Activated B cell treated with CpG ODN at 0.5 μM for 24 hours (primary cell): Measurements from ENCODE around the gene JADE1. TPM values are rescaled to one million over a fixed set of nuclear protein-coding genes. Genes with fewer than 3 reads are reported as not detected.

ENCODE experiments used
- ATAC-seq: fragments of 200-7000 bp; cut with Tn5 transposase; one replicate; pipeline ENCODE4 v1.10.0; 2021; ENCODE audit warnings: low read depth, mild to moderate bottlenecking, moderate library complexity
- CTCF ChIA-PET: fragments of 350-600 bp; sonication (Branson Sonifier 250); formaldehyde crosslinking; loops from one replicate; lab custom pipeline; 2021; ENCODE audit warnings: antibody characterized with exemption; lab: Charles Lee
- POLR2A ChIA-PET: fragments of 350-600 bp; sonication (Branson Sonifier 250); formaldehyde crosslinking; loops from one replicate; lab custom pipeline; 2021; ENCODE audit warnings: antibody characterized with exemption; lab: Charles Lee
- DNase-seq: peaks from one replicate; pipeline ENCODE4 v3.0.0; 2022
- H3K27ac Mint-ChIP-seq: one replicate; pipeline ENCODE4 v1.8.0; 2020; ENCODE audit warnings: mixed read lengths
- H3K27me3 Mint-ChIP-seq: one replicate; pipeline ENCODE4 v1.8.0; 2021; ENCODE audit warnings: mixed read lengths
- H3K36me3 Mint-ChIP-seq: one replicate; pipeline ENCODE4 v1.8.0; 2021; ENCODE audit warnings: low read depth, mixed read lengths
- H3K4me1 Mint-ChIP-seq: one replicate; pipeline ENCODE4 v1.8.0; 2021; ENCODE audit warnings: mixed read lengths
- H3K4me3 Mint-ChIP-seq: one replicate; pipeline ENCODE4 v1.8.0; 2020; ENCODE audit warnings: mild to moderate bottlenecking, mixed read lengths
- H3K9me3 Mint-ChIP-seq: one replicate; pipeline ENCODE4 v1.8.0; 2020; ENCODE audit warnings: mixed read lengths
- CTCF ChIP-seq: fragments of 200-600 bp; IDR thresholded peaks from one replicate; pipeline ENCODE4 v1.8.0; 2022; ENCODE audit warnings: antibody characterized with exemption, mild to moderate bottlenecking
- intact Hi-C: fragments of 100-400 bp; cut with micrococcal nuclease; formaldehyde crosslinking; loops from one replicate; pipeline ENCODE4 v1.15.1; 2024
- total RNA-seq: library from RNA; stranded (reverse); gene quantifications from 2 replicates; pipeline ENCODE4 v1.2.3, GENCODE V29; 2022

JADE1 gene
- total RNA-seq, 1 donor from 2014 or later: 29.2 TPM

GRCh38 chr4:128913228-128913627 lies 103.7 kb downstream of the JADE1 start:
- no peak for ATAC-seq
- H3K4me1 Mint-ChIP-seq: peaks cover 20% of the 10 kb centered on the region
- H3K4me3 Mint-ChIP-seq: no peak overlapping the region
- intact Hi-C loops: no loop called here
- POLR2A ChIA-PET: no interaction called here
- DNase-seq: no peak
- no peak overlapping the region for H3K27ac Mint-ChIP-seq
- CTCF ChIA-PET: no interaction called here
- no peaks in the 10 kb centered on the region for H3K36me3 Mint-ChIP-seq
- no peaks in the 10 kb centered on the region for H3K9me3 Mint-ChIP-seq
- H3K27me3 Mint-ChIP-seq: no peaks in the 10 kb centered on the region
- TF ChIP-seq CTCF: no peak

DNA sequence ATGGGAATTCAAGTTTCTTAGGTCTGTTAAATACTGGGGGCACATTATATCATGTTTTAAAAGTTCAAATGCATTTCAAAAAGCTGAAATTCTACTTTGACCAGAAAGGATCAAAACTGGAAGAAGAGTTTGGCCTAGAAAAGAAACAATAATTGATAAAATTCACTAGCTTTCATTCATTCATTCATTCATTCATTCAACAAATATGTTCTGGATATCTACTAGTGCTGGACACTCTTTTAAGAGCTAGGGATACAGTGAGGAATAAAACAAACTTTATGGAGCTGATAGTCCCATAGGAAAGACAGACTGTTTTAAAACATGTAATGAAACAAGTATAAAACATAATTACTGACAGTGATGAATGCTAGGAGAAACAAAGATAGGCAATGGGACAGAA lies 106.0 kb downstream of the JADE1 start:
- Mint-ChIP-seq H3K27ac (no peak overlapping the region), H3K4me1 (peaks cover 23% of the 10 kb centered on the region), H3K9me3 (no peaks in the 10 kb centered on the region), H3K27me3 (no peaks in the 10 kb centered on the region), H3K4me3 (no peak overlapping the region), H3K36me3 (no peaks in the 10 kb centered on the region)
- intact Hi-C loops: loop anchor here (5.0 kb wide), 1 partner anchor 103 kb away; no protein-coding TSS in a partner anchor
- POLR2A ChIA-PET: no interaction called here
- no peak for ATAC-seq
- CTCF ChIA-PET: no interaction called here
- no peak for TF ChIP-seq CTCF
- no peak for DNase-seq

GRCh38 chr4:128916832-128917231 lies 107.3 kb downstream of the JADE1 start:
- Mint-ChIP-seq H3K4me1 (peaks cover 23% of the 10 kb centered on the region), H3K27me3 (no peaks in the 10 kb centered on the region), H3K27ac (peak overlapping the region; percentile 79), H3K36me3 (no peaks in the 10 kb centered on the region), H3K4me3 (peak overlapping the region; percentile 55), H3K9me3 (no peaks in the 10 kb centered on the region)
- intact Hi-C loops: loop anchor here (2.0 to 5.0 kb wide), 2 partner anchors 105 to 176 kb away; partner anchors contain the start of gene SCLT1
- ATAC-seq (peak; percentile 93), DNase-seq (peak; percentile 16)
- TF ChIP-seq CTCF: no peak
- POLR2A ChIA-PET: no interaction called here
- CTCF ChIA-PET: no interaction called here

DNA sequence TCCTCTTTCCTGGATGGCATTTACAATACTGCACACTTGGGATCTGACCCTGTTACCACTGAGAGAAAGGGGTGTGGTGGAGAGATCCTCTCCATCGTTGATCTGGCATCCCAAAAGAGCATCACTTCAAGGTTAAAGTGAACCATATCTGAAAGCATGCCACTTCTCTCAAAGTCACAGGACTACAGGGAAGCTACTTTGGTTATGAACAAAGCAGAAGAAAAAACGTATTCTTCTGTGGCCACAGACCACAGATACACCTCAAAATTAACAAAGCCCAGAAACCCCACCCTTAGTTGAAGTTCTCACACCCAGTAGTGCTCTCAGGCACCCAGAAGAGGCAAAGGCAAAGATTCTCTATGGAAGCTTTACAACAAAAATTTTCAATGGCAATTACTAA lies 108.3 kb downstream of the JADE1 start:
- ATAC-seq (no peak), DNase-seq (no peak)
- H3K4me3 Mint-ChIP-seq: no peak overlapping the region
- H3K4me1 Mint-ChIP-seq: peaks cover 23% of the 10 kb centered on the region
- H3K9me3 Mint-ChIP-seq: no peaks in the 10 kb centered on the region
- ChIA-PET POLR2A (no interaction called here), CTCF (no interaction called here)
- TF ChIP-seq CTCF: no peak
- H3K36me3 Mint-ChIP-seq: no peaks in the 10 kb centered on the region
- H3K27me3 Mint-ChIP-seq: no peaks in the 10 kb centered on the region
- H3K27ac Mint-ChIP-seq: peak overlapping the region; percentile 6
- intact Hi-C loops: loop anchor here (2.0 to 5.0 kb wide), 2 partner anchors 105 to 175 kb away; partner anchors contain the start of gene SCLT1

- ChIA-PET POLR2A (no interaction called here), CTCF (no interaction called here)
- ATAC-seq: no peak
- Mint-ChIP-seq H3K4me3 (no peak overlapping the region), H3K27ac (no peak overlapping the region), H3K36me3 (peaks cover 12% of the 10 kb centered on the region), H3K4me1 (peaks cover 17% of the 10 kb centered on the region), H3K27me3 (no peaks in the 10 kb centered on the region), H3K9me3 (peaks cover 3% of the 10 kb centered on the region)
- intact Hi-C loops: no loop called here
- no peak for DNase-seq
- no peak for TF ChIP-seq CTCF
Observed at GRCh38 chr4:128921954-128922353, 112.5 kb downstream of the JADE1 start.
